Glomerular visceral epithelial cell (primary cell): ENCODE results near the gene SYCP2L.
"Not testable (repeated sequence)": the region's sequence is repeated elsewhere in the genome, so short reads cannot be mapped to it uniquely, and the experiment has no call there.

Experiments used
- DNase-seq: peaks from one replicate; pipeline ENCODE4 v3.0.0-alpha.2; 2016; ENCODE audit errors: extremely low spot score

Gene SYCP2L

DNA sequence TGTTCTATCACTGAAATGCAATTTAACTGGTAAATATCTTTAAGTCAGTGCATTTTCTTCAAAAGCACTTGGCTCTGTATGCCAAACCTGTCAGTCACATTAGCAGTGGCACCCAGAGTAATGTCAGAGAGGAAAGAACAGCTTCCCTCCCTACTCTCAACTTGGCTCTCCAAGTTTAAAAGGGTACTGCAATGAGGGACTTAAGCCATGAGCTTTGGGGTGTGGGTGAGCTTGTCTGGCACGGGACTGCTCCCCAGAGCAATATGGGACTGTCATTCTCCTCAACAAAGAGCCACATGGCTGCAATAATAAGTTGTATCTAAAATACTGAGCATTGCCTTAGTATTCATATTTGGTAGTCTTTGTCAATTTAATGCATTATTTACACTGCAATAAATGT is 9.0 kb upstream of the SYCP2L start:
- no peak for DNase-seq

DNA sequence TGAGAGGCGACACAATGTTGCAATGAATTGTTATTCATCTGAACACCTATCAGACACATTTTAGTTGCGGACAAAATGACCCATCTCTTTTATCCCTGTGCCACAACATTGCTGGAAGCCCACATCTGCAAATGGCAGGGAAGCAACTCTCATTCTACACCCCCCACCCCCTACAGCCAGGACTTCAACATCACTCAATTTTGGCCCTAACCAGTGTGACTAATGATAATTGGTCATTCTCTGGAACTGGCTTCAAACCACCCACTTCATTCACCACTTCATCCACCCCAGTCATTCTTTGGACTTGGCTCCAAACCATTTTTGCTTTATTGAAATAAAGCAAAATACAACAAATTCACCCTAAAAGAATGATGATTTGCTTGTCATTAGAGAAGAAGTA is 6.5 kb upstream of the SYCP2L start:
- no peak for DNase-seq

- DNase-seq = not testable (repeated sequence)
Measured at GRCh38 chr6:10882253-10882630, 4.6 kb upstream of the SYCP2L start.

- DNase-seq = no peak
Measured at GRCh38 chr6:10882657-10883171, 4.1 kb upstream of the SYCP2L start.

DNA sequence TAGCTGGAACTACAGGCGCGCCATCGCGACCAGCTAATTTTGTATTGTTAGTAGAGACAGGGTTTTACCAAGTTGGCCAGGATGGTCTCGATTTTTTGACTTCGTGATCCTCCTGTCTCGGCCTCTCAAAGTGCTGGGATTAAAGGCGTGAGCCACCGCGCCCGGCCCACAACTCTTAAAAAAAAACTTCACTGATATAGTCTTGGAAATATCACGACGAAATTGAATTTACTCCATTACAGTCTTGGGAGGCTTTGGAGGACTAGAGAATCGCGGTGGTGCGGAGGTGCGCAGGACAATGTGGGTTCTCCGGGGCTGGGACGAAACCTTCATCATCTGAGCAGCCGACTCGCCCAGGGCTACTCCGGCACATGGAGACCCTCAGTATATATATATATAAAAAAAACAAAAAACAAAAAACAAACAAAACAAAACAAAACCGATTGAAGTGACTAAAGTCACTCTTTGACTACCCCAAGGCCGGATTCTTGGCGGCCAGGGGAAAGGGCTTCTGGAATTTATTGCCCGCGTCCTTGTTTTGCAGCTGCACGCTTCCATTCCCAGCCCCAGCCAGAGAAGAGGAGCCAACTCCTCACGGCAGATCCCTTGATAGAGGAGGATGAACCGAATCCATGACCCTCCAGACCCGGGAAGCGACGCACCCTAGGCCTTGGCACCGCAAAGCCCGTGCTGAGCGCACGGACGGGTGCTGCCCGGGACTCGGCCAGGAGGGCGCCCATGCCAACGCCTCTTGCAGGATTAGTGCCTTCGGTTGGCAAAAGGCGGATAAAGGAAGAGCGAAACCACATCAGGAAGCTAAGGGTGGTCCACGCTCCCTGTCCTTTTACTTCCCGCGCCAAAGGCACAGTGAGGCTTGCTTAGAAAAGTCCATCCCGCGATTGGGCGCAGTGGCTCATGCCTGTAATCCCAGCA is 3.3 kb upstream of the SYCP2L start:
- no peak for DNase-seq

- DNase-seq = no peak
Measured at GRCh38 chr6:10884245-10884972, 2.4 kb upstream of the SYCP2L start.

DNA sequence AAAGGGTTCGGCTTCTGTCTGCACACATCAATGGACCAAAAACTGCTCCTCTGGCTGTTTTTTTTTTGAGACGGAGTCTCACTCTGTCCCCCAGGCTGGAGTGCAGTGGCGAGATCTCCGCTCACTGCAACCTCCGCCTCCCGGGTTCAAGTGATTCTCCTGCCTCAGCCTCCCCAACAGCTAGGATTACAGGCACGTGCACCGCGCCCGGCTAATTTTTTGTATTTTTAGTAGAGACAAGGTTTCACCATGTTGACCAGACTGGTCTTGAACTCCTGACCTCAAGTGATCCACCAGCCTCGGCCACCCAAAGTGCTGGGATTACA is 524 bp upstream of the SYCP2L start:
- not testable (repeated sequence) for DNase-seq

DNA sequence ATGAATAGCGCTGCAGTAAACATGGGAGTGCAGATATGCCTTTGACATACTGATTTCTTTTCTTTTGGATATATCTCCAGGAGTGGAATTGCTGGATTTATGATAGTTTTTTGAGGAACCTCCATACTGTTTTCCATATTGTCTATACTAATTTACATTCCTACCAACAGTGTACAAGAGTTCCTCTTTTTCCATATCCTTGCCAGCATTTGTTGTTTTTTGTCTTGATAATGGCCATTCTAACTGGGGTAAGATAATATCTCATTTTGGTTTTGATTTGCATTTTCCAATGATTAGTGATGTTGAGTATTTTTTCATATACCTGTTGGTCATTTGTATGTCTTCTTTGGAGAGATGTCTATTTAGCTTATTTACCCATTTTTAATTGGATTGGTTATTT is 3.3 kb downstream of the SYCP2L start:
- no peak for DNase-seq

GRCh38 chr6:10891960-10892359 is 5.1 kb downstream of the SYCP2L start:
- DNase-seq = no peak

GRCh38 chr6:10894958-10895357 is 8.1 kb downstream of the SYCP2L start:
- DNase-seq = no peak

DNA sequence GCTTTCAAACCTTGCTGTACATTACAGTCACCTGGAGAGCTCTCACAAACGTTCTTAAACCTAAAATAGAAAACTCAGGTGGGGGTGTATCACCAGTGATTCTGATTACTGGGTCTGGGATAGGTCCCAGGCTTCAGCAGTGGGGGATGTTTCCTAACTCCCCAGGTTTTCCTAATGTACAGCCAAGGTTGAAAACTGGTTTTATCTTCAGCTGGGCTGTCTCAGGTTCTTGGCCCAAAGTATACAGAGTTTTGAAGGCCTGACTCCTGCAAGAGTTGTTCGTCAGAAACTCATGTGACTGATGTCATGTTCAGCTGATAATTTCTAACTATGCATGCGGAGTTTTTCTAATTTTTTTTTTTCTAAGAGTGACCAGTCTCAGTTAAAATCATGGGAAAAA is 9.8 kb downstream of the SYCP2L start:
- no peak for DNase-seq

- DNase-seq = no peak
Measured at GRCh38 chr6:10901770-10902169, 14.9 kb downstream of the SYCP2L start.

DNA sequence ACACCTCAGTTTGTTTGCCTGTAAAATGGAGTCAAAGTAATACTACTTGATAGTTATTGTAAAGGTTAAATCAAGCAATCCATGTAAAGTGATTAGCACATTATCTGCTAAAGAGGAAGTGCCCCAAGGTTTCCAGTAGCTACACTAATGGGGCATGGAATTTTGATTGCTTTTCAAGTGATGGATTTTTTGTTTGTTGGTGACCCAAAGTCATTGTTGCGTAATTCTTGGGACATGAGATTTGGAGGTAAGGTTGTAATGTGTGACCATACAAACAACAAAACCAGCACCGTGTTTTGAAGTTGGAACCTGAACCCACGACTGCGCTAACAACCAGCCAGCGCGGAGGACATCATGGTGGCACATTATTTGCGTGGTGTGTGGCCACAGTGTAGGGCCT is 17.2 kb downstream of the SYCP2L start:
- no peak for DNase-seq

- no peak for DNase-seq
Measured at GRCh38 chr6:10908228-10908627, 21.4 kb downstream of the SYCP2L start.

- DNase-seq = not testable (repeated sequence)
Measured at GRCh38 chr6:10919520-10919919, 32.7 kb downstream of the SYCP2L start.

DNA sequence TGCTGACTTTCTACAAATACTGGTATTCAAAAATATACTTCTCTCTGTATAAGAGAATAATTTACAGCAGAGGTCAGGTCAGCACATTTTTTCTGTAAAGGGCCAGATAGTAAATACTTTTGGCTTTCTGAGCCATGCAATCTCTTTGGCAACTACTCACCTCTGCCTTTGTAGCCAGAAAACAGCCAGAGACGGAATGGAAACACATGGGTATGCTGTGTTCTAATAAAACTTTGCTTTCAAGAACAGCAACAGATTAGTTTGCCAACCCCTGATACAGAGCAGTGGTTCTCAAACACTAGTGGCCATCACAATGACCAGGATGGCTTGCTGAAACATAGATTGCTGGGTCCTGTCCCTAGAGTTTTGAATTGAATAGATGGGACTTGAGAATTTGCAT is 46.3 kb downstream of the SYCP2L start:
- no peak for DNase-seq

- DNase-seq = no peak
Measured at GRCh38 chr6:10939840-10940239, 53.0 kb downstream of the SYCP2L start.

- no peak for DNase-seq
Measured at GRCh38 chr6:10945845-10946244, 59.0 kb downstream of the SYCP2L start.

- DNase-seq = no peak
Measured at GRCh38 chr6:10947966-10948365, 61.1 kb downstream of the SYCP2L start.

- DNase-seq = no peak
Measured at GRCh38 chr6:10949579-10950490, 63.0 kb downstream of the SYCP2L start.

GRCh38 chr6:10951675-10952282 is 64.9 kb downstream of the SYCP2L start:
- DNase-seq = peak; percentile 39
